ENCODE measurements around the gene SCLY.
"Not testable (repeated sequence)": the region's sequence is repeated elsewhere in the genome, so short reads cannot be mapped to it uniquely, and the experiment has no call there.

SCLY gene

GRCh38 chr2:238040918-238041317 lies 19.9 kb upstream of the SCLY start:
- no peak for DNase-seq (ENCODE audit: low read depth in 2 of 2)

GRCh38 chr2:238042090-238042489 lies 18.7 kb upstream of the SCLY start:
- no peak for DNase-seq (ENCODE audit: low read depth in 2 of 2)

GRCh38 chr2:238042849-238043584 lies 17.8 kb upstream of the SCLY start:
- no peak for DNase-seq (ENCODE audit: low read depth in 2 of 2)

- no peak for DNase-seq (ENCODE audit: low read depth in 2 of 2)
Measured at GRCh38 chr2:238043851-238044250, 16.9 kb upstream of the SCLY start.

- DNase-seq (ENCODE audit: low read depth in 2 of 2), result no peak
Measured at GRCh38 chr2:238045575-238045974, 15.2 kb upstream of the SCLY start.

GRCh38 chr2:238046725-238047270 lies 14.0 kb upstream of the SCLY start:
- DNase-seq (ENCODE audit: low read depth in 2 of 2), result no peak

GRCh38 chr2:238053191-238053776 lies 7.5 kb upstream of the SCLY start:
- DNase-seq (ENCODE audit: low read depth in 2 of 2), result no peak

- DNase-seq (ENCODE audit: low read depth in 2 of 2), result no peak
Measured at GRCh38 chr2:238055841-238056240, 5.0 kb upstream of the SCLY start.

- not testable (repeated sequence) for DNase-seq (ENCODE audit: low read depth in 2 of 2)
Measured at GRCh38 chr2:238057696-238058575, 2.9 kb upstream of the SCLY start.

- no peak for DNase-seq (ENCODE audit: low read depth in 2 of 2)
Measured at GRCh38 chr2:238059505-238059904, 1.3 kb upstream of the SCLY start.

GRCh38 chr2:238060096-238060541 lies 682 bp upstream of the SCLY start:
- no peak for DNase-seq (ENCODE audit: low read depth in 2 of 2)

GRCh38 chr2:238061315-238062202 lies 758 bp downstream of the SCLY start:
- DNase-seq (ENCODE audit: low read depth in 2 of 2), result peak in 1 of 2 donors; percentile 13

- no peak for DNase-seq (ENCODE audit: low read depth in 2 of 2)
Measured at GRCh38 chr2:238063414-238064189, 2.8 kb downstream of the SCLY start.

GRCh38 chr2:238064376-238064775 lies 3.6 kb downstream of the SCLY start:
- DNase-seq (ENCODE audit: low read depth in 2 of 2), result no peak

GRCh38 chr2:238065071-238065846 lies 4.5 kb downstream of the SCLY start:
- DNase-seq (ENCODE audit: low read depth in 2 of 2), result no peak

GRCh38 chr2:238066218-238066617 lies 5.4 kb downstream of the SCLY start:
- no peak for DNase-seq (ENCODE audit: low read depth in 2 of 2)

- DNase-seq (ENCODE audit: low read depth in 2 of 2), result not testable (repeated sequence)
Measured at GRCh38 chr2:238066718-238067117, 5.9 kb downstream of the SCLY start.

GRCh38 chr2:238067939-238068338 lies 7.1 kb downstream of the SCLY start:
- DNase-seq (ENCODE audit: low read depth in 2 of 2), result no peak

GRCh38 chr2:238069021-238069709 lies 8.4 kb downstream of the SCLY start:
- no peak for DNase-seq (ENCODE audit: low read depth in 2 of 2)

Measured in stimulated activated CD8-positive, alpha-beta memory T cell treated with anti-CD3 and anti-CD28 coated beads, Interleukin-2, amount 100 ng/mL, for 48 hours (primary cell).